HUDEP-2 (cell line): ENCODE measurements around the gene CYP39A1.

ENCODE experiments used
- DNase-seq, 76 experiments: peaks; one replicate each; lab custom pipeline; 2025; ENCODE audit not compliant: unreplicated experiment in 76 of 76; lab: John Stamatoyannopoulos, UW

The CYP39A1 gene

GRCh38 chr6:46652603-46653438 is at the start of gene CYP39A1, which contains the start of gene SLC25A27:
TSS of gene CYP39A1 (minus strand) at chr6:46652818. CDS start at chr6:46652582, 236 bp downstream.
TSS of gene SLC25A27 (plus strand) at chr6:46652975. CDS start at chr6:46653193, 218 bp downstream.
- peak in 72 of 76 experiments; percentile 8 to 88 (median 64) for DNase-seq

GRCh38 chr6:46699970-46700369 is 47.4 kb upstream of the CYP39A1 start:
- DNase-seq = no peak

- DNase-seq = no peak
Measured at GRCh38 chr6:46690911-46691451, 38.4 kb upstream of the CYP39A1 start.

GRCh38 chr6:46690141-46690755 is 37.6 kb upstream of the CYP39A1 start:
- DNase-seq = no peak

GRCh38 chr6:46689657-46690056 is 37.0 kb upstream of the CYP39A1 start:
- DNase-seq = no peak

- no peak for DNase-seq
Measured at GRCh38 chr6:46688966-46689335, 36.3 kb upstream of the CYP39A1 start.

- DNase-seq = no peak
Measured at GRCh38 chr6:46688117-46688965, 35.7 kb upstream of the CYP39A1 start.

- no peak for DNase-seq
Measured at GRCh38 chr6:46687619-46688097, 35.0 kb upstream of the CYP39A1 start, which contains the start of gene TDRD6. TSS of gene TDRD6 (plus strand) at chr6:46687885. CDS start at chr6:46688129, 244 bp downstream.

- no peak for DNase-seq
Measured at GRCh38 chr6:46684771-46685170, 32.2 kb upstream of the CYP39A1 start.

- peak in 1 of 76 experiments; percentile 4 for DNase-seq
Measured at GRCh38 chr6:46677314-46677654, 24.7 kb upstream of the CYP39A1 start.

GRCh38 chr6:46676604-46677313 is 24.1 kb upstream of the CYP39A1 start:
- no peak for DNase-seq

- DNase-seq = no peak
Measured at GRCh38 chr6:46674410-46674809, 21.8 kb upstream of the CYP39A1 start.

GRCh38 chr6:46667377-46667776 is 14.8 kb upstream of the CYP39A1 start:
- no peak for DNase-seq

- no peak for DNase-seq
Measured at GRCh38 chr6:46661483-46661882, 8.9 kb upstream of the CYP39A1 start.

GRCh38 chr6:46657642-46658041 is 5.0 kb upstream of the CYP39A1 start:
- no peak for DNase-seq

GRCh38 chr6:46655803-46656202 is 3.2 kb upstream of the CYP39A1 start:
- DNase-seq = peak in 10 of 76 experiments; percentile 1 to 30 (median 8)

GRCh38 chr6:46653439-46654195 is 999 bp upstream of the CYP39A1 start:
- DNase-seq = no peak

- DNase-seq = no peak
Measured at GRCh38 chr6:46652232-46652602, 401 bp downstream of the CYP39A1 start.

- DNase-seq = no peak
Measured at GRCh38 chr6:46651816-46652215, 802 bp downstream of the CYP39A1 start.
